T-helper 1 cell treated with Interleukin-12 subunit alpha and Interleukin-12 subunit beta and Interleukin-4 antibody, amounts not matched to agents 30 μg/mL and 1 μg/mL, for 36 hours (primary cell): ENCODE results near the gene RIMBP3C.
"Not testable (repeated sequence)": the region's sequence is repeated elsewhere in the genome, so short reads cannot be mapped to it uniquely, and the experiment has no call there.

Experiments
- H3K27ac Mint-ChIP-seq: one replicate; pipeline ENCODE4 v1.8.0; 2021; ENCODE audit warnings: mild to moderate bottlenecking, mixed read lengths
- H3K27me3 Mint-ChIP-seq: one replicate; pipeline ENCODE4 v1.8.0; 2021; ENCODE audit warnings: low read depth, mixed read lengths
- H3K36me3 Mint-ChIP-seq: one replicate; pipeline ENCODE4 v1.8.0; 2021; ENCODE audit warnings: low read depth, mixed read lengths
- H3K4me1 Mint-ChIP-seq: one replicate; pipeline ENCODE4 v1.8.0; 2021; ENCODE audit warnings: low read depth, mixed read lengths
- H3K4me3 Mint-ChIP-seq: one replicate; pipeline ENCODE4 v1.8.0; 2021; ENCODE audit warnings: mild to moderate bottlenecking, moderate library complexity, mixed read lengths
- H3K9me3 Mint-ChIP-seq: one replicate; pipeline ENCODE4 v1.8.0; 2021; ENCODE audit warnings: mixed read lengths

RIMBP3C gene, protein sequence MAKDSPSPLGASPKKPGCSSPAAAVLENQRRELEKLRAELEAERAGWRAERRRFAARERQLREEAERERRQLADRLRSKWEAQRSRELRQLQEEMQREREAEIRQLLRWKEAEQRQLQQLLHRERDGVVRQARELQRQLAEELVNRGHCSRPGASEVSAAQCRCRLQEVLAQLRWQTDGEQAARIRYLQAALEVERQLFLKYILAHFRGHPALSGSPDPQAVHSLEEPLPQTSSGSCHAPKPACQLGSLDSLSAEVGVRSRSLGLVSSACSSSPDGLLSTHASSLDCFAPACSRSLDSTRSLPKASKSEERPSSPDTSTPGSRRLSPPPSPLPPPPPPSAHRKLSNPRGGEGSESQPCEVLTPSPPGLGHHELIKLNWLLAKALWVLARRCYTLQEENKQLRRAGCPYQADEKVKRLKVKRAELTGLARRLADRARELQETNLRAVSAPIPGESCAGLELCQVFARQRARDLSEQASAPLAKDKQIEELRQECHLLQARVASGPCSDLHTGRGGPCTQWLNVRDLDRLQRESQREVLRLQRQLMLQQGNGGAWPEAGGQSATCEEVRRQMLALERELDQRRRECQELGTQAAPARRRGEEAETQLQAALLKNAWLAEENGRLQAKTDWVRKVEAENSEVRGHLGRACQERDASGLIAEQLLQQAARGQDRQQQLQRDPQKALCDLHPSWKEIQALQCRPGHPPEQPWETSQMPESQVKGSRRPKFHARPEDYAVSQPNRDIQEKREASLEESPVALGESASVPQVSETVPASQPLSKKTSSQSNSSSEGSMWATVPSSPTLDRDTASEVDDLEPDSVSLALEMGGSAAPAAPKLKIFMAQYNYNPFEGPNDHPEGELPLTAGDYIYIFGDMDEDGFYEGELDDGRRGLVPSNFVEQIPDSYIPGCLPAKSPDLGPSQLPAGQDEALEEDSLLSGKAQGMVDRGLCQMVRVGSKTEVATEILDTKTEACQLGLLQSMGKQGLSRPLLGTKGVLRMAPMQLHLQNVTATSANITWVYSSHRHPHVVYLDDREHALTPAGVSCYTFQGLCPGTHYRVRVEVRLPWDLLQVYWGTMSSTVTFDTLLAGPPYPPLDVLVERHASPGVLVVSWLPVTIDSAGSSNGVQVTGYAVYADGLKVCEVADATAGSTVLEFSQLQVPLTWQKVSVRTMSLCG (N-terminal part only)

DNA sequence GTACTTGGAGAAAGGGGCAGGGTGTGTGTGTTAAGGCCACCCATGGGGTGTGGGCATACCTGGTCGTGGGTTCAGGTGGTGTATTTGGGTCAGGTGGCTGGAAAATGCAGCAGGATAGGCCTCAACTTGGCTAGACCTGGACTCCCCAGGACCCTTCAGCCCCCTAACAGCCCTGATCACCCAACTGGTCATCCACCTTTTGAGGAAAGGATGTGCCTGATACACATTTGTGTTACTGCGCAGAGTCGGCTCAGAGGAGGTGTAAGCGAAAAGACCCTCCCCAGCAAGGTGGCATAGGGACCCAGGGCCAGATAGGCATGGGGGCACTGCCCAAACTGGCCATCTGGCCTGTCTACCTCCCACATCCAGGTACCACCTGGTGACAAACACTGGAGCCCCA lies at the start of gene RIMBP3C:
RIMBP3C (minus strand) TSS at position 101 of the 400 bp plus-strand sequence. CDS start 485 bp downstream, outside the sequence.
- not testable (repeated sequence) for H3K4me1 Mint-ChIP-seq, H3K4me3 Mint-ChIP-seq, H3K27me3 Mint-ChIP-seq, H3K9me3 Mint-ChIP-seq, H3K36me3 Mint-ChIP-seq, H3K27ac Mint-ChIP-seq

DNA sequence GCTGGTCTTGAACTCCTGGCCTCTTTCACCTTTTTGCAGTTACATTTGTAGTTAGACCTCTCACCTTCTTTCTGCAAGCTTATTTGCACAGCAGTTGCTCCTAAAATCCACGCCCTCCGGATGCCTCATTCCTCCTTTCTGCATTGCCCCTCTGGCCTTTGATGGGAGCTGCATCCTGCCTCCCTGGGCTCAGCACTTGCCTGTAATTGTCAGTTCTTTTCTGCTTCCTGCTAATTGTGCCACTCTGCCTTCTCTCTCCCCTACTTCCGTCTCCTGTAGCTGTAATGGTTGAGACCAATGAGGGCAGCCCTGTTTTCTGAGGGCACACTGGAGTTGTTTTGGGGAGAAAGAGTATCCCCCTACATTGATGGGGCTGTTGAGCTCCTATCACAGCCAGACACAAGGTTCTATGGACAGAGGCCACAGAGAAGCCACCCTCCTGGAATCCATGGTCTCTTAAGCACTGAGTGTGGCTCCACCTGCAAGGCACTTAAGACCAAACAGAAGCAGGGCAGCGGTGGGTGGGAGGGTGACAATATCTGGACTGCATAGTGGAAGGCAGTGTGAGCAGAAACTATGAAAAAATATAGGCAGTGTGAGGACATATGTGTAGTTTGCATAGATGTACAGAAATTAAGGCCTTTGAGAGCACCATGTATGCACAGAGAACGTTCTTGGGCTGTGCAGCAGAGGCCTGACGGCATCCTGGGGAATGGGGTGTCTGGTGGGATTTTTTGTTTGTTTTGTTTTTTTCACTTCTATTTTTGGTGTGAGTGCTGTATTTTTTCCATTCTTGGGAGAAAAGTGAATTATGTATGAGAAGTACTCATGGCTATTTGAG lies 48.0 kb upstream of the RIMBP3C start:
- Mint-ChIP-seq H3K36me3 (peaks cover 36% of the 10 kb centered on the region), H3K4me1 (peaks cover 20% of the 10 kb centered on the region), H3K9me3 (no peaks in the 10 kb centered on the region), H3K4me3 (no peak overlapping the region), H3K27me3 (no peaks in the 10 kb centered on the region), H3K27ac (peak overlapping the region; percentile 39)

DNA sequence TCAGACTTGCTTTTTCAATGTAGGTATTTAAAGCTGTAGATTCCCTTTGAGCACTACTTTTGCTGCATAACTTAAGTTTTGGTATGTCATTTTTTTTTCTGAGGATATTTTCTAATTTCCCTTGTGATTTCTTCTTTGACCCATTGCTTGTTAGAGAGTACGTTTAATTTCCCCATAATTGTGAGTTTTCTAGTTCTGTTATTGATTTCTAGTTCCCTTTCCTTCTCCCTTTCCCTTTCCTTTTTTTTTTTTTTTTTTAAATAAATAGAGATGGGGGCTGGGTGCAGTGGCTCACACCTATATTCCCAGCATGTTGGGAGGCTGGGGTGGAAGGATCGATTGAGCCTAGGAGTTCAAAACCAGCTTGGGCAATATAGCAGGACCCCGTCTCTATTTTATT lies 47.0 kb upstream of the RIMBP3C start:
- Mint-ChIP-seq H3K36me3 (peaks cover 46% of the 10 kb centered on the region), H3K27ac (no peak overlapping the region), H3K9me3 (no peaks in the 10 kb centered on the region), H3K4me1 (peaks cover 26% of the 10 kb centered on the region), H3K4me3 (no peak overlapping the region), H3K27me3 (no peaks in the 10 kb centered on the region)

DNA sequence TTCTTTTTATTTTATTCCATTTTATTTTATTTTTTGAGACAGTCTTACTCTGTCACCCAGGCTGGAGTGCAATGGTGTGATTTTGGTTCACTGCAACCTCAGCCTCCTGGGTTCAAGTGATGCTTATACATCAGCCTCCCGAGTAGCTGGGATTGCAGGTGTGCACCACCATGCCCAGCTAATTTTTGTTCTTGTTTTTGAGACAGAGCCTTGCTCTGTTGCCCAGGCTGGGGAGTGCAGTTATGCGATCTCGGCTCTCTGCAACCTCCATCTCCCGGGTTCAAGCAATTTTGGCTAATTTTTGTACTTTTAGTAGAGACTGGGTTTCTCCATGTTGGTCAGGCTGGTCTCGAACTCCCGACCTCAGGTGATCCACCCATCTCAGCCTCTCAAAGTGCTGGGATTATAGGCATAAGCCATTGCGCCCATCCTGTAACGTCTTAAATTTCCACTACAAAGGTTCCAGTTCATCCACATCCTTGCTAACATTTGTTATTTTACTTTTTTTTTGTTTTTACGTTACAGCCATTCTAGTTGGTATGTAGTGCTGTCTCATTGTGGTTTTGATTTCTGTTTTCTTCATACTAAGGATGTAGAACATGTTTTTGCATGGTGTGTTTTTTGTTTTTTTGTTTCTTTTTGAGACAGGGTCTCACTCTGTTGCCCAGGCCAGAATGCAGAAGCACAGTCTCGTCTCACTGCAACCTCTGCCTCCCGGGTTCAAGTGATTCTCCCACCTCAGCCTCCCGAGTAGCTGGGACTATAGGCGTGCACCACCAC lies 45.3 kb upstream of the RIMBP3C start:
- H3K27me3 Mint-ChIP-seq, H3K9me3 Mint-ChIP-seq, H3K27ac Mint-ChIP-seq, H3K4me3 Mint-ChIP-seq: not testable (repeated sequence)
- peaks cover 24% of the 10 kb centered on the region for H3K4me1 Mint-ChIP-seq
- peaks cover 45% of the 10 kb centered on the region for H3K36me3 Mint-ChIP-seq

DNA sequence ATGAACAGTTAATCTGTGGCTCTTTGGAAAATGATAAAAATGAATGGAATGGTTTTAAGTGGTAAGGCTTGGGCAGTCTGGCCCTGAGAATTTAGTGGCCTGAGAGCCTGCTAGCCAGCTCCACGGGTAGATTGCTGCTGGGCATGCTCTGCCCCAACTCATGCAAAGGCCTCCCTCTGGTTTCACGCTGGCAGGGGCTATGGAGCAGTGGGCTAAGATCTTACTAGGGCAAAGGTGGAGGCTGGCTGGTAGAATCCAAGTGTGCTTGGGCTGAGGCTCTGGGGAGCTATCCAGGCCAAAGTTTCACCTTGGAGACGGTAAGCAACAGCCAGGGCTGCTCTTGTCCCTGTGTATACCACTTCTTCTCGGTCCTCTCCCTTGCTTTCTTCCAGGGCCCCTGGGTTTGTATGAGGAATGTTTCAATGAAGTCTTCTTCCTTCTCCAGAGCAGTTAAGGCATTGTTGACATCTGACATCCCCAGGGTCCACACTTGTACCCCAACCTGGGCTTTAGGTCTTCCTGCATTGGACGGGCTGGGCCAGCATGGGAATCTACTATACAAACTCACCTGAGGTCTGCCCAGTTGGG lies 43.7 kb upstream of the RIMBP3C start:
- H3K27ac Mint-ChIP-seq: no peak overlapping the region
- H3K9me3 Mint-ChIP-seq: no peaks in the 10 kb centered on the region
- peaks cover 48% of the 10 kb centered on the region for H3K36me3 Mint-ChIP-seq
- H3K4me1 Mint-ChIP-seq: peaks cover 29% of the 10 kb centered on the region
- no peaks in the 10 kb centered on the region for H3K27me3 Mint-ChIP-seq
- no peak overlapping the region for H3K4me3 Mint-ChIP-seq

DNA sequence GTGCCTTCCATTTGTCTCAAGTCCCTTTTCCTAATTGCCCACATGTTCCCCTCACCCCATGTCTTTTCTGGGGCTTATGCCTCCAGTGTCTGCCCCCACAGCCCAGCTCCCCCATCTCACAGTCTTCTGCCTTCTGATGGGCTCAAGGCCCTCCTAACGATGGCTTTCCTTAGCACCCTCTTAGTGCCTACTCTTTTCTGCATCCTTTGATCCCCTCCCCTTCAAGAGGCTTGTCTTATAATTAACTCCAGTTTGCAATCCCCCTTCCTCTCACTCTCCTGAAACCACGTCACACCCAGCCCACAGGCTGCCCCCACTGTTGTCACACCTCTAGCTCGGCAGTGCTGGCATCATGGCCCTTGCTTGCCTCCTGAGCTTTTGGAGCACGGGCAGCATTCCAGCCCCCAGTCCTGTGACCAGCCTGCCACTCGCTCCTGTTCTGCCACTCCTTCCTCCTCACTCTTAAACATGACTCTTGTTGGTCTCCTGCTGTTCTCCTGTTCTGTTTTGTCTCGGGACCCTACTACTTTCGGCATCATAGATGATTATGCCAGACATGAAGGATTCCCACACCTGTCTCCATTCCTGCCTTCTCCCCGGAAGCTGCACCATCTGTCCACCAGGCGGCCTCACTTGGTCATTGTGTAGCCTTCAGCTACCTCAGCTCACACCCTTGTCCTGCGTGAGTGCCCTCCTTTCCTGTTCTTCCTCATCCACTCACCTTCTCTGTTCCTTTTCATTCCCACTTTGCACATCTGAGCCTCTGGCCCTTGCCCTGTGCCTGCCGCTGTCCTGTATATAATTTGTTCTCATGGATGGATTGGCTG lies 42.4 kb upstream of the RIMBP3C start:
- no peak overlapping the region for H3K27ac Mint-ChIP-seq
- H3K36me3 Mint-ChIP-seq: peaks cover 45% of the 10 kb centered on the region
- no peaks in the 10 kb centered on the region for H3K9me3 Mint-ChIP-seq
- no peaks in the 10 kb centered on the region for H3K27me3 Mint-ChIP-seq
- peaks cover 28% of the 10 kb centered on the region for H3K4me1 Mint-ChIP-seq
- no peak overlapping the region for H3K4me3 Mint-ChIP-seq

DNA sequence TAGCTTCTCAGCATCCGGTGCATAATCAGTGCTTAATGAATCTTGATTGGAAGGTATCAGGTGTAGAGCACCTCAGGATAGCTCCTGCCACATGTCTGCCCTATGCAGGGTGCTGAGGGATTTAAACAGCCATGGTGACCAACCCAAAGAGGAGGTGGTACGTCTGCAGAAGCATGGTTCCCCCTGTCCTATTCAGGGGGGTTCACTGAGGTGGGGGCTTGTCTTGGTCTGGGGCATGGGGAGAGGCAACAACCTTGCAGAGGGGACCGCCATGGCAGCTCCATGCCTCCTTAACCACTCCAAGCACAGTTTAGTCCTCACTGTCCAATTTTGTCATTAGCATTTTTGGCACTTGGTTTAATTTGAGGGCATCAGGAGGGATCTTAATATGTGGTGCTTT lies 41.2 kb upstream of the RIMBP3C start:
- Mint-ChIP-seq H3K27ac (no peak overlapping the region), H3K4me3 (no peak overlapping the region), H3K36me3 (peaks cover 49% of the 10 kb centered on the region), H3K27me3 (no peaks in the 10 kb centered on the region), H3K4me1 (peaks cover 34% of the 10 kb centered on the region), H3K9me3 (no peaks in the 10 kb centered on the region)

DNA sequence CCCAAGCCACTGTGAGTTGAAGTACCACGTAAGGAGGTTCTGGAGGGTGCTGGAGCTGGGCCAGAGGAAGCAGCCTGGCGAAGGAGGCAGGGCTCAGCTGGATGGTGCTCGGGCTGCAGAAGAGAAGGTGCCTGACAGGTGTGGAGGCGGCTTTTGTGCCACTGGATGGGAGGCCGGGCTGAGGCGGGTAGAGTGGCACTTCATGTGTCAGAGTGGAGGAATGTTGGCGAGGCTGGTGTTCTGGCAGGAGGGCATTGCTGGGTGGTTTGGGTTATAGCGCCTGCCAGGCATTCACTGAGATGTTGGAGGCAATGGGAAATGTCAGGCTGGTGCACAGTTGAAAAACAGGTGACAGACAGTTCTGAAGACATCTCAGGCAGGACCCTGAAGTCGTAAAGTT lies 40.4 kb upstream of the RIMBP3C start:
- no peaks in the 10 kb centered on the region for H3K9me3 Mint-ChIP-seq
- peaks cover 36% of the 10 kb centered on the region for H3K4me1 Mint-ChIP-seq
- H3K27me3 Mint-ChIP-seq: no peaks in the 10 kb centered on the region
- no peak overlapping the region for H3K4me3 Mint-ChIP-seq
- H3K36me3 Mint-ChIP-seq: peaks cover 46% of the 10 kb centered on the region
- H3K27ac Mint-ChIP-seq: no peak overlapping the region

DNA sequence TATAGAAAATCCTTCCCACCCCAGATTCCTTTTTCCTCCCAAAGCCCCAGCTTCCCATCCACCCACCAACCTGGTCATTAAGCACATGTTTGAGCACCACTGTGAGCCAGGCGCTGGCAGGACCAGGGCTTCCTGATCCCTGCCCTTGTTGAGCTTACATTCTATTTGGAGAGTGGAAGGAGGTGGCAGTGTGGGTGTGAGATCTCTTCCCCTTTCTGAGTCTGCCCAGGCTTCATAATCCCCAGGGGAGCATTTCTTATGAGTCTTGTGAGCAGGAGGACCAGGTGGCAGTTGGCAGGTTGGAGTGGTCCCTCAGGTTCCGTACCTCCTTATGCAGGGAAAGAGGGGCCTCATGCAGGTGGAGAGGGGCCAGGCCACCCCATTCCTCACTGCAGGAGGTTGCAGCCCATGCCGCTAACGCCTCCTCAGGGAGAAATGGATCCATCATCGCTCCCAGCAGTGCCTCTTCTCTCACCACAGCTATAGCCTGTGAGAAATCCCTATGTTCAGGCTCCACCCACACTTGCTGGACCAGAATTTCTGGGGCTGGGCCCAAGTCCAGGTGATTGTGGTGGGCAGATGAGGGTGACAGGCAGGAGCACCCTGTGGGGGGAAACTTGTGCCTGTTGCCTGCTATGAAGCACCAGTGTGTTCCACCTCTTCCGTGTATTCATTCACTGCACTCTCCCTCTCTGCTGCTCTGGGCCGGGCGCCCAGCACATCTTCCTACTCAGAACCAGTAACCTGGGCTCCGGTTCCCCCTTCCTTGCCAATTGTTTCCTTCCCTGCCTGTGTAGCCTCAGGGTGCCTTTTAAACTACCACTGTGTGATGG lies 39.8 kb upstream of the RIMBP3C start:
- Mint-ChIP-seq H3K27ac (peak overlapping the region; percentile 18), H3K9me3 (no peaks in the 10 kb centered on the region), H3K4me3 (no peak overlapping the region), H3K4me1 (peaks cover 36% of the 10 kb centered on the region), H3K36me3 (peaks cover 43% of the 10 kb centered on the region), H3K27me3 (no peaks in the 10 kb centered on the region)

DNA sequence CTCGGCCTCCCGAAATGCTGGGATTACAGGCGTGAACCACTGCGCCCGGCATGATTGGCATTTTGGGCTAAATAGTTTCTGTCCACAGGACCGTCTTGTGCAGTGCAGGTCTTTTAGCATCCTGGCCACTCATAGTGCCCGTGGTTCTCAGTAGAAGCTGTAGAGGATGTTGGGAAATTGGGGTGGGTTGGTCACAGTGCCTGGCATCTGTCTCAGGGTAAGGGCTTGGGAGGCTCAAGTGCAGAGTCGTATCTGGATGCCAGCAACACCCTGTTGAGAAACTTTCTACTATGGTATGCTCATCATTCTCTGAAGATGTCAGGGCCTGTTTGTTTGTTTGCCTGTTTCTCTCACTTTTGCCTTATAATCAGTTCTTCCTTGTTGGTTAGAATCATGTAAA lies 38.1 kb upstream of the RIMBP3C start:
- H3K4me3 Mint-ChIP-seq: no peak overlapping the region
- H3K9me3 Mint-ChIP-seq: no peaks in the 10 kb centered on the region
- peaks cover 40% of the 10 kb centered on the region for H3K4me1 Mint-ChIP-seq
- no peaks in the 10 kb centered on the region for H3K27me3 Mint-ChIP-seq
- peak overlapping the region; percentile 34 for H3K27ac Mint-ChIP-seq
- peaks cover 29% of the 10 kb centered on the region for H3K36me3 Mint-ChIP-seq

DNA sequence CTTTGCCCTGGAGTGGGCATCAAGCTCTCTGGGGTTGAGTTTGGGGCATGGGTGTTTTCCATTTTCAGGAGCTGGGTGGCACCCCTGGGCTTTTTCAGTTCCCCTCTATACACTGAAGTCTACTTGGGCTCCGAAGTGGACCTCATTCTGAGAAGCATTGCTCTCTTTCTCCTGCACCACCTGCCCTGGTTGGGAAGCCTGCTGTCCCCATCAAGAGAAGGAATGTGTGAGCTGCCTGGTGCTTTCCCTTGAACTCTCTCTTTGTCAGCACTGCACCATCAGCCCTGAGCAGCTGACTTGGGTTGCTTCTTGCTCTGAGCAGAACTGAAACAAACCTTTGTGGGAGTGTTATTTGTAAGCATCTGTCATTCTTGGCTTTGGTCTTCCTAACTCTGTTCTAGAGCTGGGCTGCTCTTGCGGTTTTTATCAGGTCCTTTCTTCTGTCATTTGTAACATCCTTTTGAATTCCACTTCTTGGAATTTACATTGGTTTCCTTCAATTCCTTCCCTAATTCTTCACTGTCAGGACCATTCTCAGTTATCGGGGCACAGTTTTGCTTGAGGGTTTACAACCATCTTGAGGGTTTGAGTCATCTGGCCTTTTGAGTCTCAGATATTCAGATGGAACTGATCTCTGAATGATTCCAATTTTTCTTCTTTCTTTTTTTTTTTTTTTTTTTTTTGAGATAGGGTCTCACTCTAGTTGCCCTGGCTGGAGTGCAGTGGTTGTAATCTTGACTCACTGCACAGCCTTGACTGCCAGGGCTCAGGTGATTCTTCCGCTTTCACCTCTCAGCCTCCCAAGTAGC lies 36.7 kb upstream of the RIMBP3C start:
- Mint-ChIP-seq H3K4me1 (peaks cover 34% of the 10 kb centered on the region), H3K9me3 (no peaks in the 10 kb centered on the region), H3K4me3 (peak overlapping the region; percentile 51), H3K27me3 (no peaks in the 10 kb centered on the region), H3K27ac (peak overlapping the region; percentile 91), H3K36me3 (peaks cover 15% of the 10 kb centered on the region)
